AG09309 (cell line): ENCODE data around the gene ABCG1.

Experiments used
- DNase-seq: peaks from one replicate; pipeline ENCODE4 v3.0.0-alpha.2; 2010; ENCODE audit warnings: low read depth
- H3K4me3 ChIP-seq: 2 replicates; pipeline ENCODE4 v1.5.1; 2011; ENCODE audit warnings: mild to moderate bottlenecking, low read depth, low read length, moderate library complexity; ENCODE audit not compliant: control insufficient read depth
- TF ChIP-seq, protein P1 (sequence below): IDR thresholded peaks from 2 replicates; pipeline ENCODE4 v1.5.1; 2011; ENCODE audit warnings: mild to moderate bottlenecking, low read depth, low read length, inconsistent platforms; ENCODE audit not compliant: insufficient read depth, control insufficient read depth; ENCODE audit errors: missing control alignments

The ABCG1 gene

DNA sequence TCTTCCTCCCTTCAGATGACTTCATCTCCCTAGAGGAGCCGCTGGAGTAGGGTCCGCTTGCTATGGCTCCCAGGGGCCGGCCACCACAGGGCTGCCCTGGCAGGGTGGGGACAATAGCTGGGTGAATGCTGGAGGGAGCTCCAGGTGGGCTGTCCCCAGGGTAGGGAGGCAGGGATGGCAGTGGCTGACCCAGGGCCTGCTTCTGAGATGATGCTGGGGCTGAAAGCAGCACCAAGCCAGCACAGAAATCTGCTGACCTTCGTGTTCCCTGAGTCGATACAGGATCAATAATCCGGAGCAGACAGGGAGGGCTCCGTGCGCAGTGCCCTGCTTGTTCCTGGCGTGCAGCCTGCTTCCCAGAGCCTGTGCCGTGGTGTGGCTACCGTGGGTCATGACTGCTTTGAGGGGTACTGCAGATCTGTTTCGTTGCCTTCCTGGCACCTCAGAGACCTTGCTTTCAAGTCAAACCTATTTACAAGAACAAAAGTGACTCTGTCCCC lies 62.3 kb downstream of the ABCG1 start:
- TF ChIP-seq, protein P1, sequence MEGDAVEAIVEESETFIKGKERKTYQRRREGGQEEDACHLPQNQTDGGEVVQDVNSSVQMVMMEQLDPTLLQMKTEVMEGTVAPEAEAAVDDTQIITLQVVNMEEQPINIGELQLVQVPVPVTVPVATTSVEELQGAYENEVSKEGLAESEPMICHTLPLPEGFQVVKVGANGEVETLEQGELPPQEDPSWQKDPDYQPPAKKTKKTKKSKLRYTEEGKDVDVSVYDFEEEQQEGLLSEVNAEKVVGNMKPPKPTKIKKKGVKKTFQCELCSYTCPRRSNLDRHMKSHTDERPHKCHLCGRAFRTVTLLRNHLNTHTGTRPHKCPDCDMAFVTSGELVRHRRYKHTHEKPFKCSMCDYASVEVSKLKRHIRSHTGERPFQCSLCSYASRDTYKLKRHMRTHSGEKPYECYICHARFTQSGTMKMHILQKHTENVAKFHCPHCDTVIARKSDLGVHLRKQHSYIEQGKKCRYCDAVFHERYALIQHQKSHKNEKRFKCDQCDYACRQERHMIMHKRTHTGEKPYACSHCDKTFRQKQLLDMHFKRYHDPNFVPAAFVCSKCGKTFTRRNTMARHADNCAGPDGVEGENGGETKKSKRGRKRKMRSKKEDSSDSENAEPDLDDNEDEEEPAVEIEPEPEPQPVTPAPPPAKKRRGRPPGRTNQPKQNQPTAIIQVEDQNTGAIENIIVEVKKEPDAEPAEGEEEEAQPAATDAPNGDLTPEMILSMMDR: no peak
- no peak for DNase-seq
- no peak overlapping the region for H3K4me3 ChIP-seq

DNA sequence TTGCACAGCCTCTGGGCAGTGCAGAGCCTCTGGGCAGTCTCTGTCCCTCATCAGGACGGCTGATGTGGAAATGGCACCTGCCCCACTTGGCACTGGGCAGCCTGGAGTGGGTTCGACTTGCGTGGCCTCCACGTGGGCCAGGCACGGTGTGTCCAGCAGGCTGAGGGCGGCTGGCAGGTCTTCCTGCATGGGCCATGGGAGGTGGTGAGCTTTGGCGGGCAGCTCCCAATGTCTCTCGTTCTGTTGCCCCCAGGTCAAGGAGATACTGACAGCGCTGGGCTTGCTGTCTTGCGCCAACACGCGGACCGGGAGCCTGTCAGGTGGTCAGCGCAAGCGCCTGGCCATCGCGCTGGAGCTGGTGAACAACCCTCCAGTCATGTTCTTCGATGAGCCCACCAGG lies 63.1 kb downstream of the ABCG1 start:
- no peak overlapping the region for H3K4me3 ChIP-seq
- TF ChIP-seq, protein P1: no peak
- no peak for DNase-seq

DNA sequence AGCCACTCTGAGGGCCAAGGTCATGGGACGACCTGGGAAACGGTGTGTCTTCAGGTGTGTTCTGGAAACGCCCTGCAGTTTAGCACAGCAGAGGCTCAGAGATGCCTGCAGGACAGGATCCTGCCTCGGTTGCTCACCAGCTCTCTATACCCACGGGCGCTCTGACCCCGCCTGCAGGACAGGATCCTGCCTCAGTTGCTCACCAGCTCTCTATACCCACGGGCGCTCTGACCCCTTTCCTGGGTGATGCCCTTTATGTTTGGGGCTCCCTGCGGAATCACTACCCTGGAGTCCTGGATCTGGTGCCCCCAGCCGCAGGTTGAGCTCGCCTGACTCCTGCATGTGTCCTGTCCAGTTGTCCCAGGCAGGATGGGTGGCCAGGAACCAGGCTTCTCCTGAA lies 63.8 kb downstream of the ABCG1 start:
- H3K4me3 ChIP-seq: no peak overlapping the region
- TF ChIP-seq, protein P1: no peak

DNA sequence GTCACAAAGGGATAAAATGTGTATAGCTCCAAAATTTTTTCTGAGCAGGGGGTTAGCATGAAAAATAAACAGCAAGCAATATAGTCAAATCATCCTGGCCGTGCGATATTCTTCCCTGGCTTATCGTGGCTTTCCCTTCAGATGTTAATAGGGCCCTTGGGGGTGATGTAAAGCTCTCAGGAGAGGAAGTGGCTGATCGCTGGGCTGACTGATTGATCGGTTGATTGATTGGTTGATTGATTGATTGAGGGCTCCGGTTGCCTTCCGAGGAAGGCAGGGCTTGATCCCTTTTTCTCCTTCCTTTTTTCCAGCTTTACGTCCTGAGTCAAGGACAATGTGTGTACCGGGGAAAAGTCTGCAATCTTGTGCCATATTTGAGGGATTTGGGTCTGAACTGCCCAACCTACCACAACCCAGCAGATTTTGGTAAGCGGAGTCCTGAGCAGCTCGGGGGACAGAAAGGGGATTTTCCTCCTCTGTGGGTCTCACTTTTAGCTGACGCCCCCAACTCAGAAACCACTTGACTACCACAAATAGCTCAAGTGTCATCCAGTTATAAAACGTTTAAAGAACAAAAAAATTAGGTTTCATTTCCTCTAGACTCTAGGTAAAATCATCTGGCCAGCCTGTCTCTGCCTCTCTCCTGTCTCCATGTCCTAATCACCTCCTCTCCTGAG lies 66.8 kb downstream of the ABCG1 start:
- TF ChIP-seq, protein P1: no peak
- H3K4me3 ChIP-seq: no peak overlapping the region
- no peak for DNase-seq

More for the DNA sequence above, 63.8 kb downstream of the ABCG1 start:
- no peak for DNase-seq

DNA sequence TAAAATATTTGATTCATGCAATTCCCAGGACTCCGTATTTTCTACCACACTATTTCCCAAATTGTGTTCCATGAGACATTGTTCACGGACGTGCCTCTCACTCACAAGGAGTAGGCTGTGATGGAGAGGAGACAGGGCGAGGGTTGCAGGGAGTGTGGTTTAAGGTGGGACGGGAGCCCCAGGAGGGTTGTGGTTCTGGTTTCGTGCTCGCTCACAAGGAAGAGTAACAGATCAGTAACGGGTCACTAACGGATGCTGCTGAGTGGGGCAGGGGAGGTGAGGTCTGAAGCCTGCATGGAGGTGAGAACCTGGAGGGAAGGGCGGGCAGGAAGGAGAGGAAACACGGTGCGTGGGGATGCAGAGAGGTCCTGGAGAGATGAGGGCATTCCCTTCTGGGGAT lies 67.5 kb downstream of the ABCG1 start:
- TF ChIP-seq, protein P1: no peak
- no peak overlapping the region for H3K4me3 ChIP-seq
- DNase-seq: no peak

DNA sequence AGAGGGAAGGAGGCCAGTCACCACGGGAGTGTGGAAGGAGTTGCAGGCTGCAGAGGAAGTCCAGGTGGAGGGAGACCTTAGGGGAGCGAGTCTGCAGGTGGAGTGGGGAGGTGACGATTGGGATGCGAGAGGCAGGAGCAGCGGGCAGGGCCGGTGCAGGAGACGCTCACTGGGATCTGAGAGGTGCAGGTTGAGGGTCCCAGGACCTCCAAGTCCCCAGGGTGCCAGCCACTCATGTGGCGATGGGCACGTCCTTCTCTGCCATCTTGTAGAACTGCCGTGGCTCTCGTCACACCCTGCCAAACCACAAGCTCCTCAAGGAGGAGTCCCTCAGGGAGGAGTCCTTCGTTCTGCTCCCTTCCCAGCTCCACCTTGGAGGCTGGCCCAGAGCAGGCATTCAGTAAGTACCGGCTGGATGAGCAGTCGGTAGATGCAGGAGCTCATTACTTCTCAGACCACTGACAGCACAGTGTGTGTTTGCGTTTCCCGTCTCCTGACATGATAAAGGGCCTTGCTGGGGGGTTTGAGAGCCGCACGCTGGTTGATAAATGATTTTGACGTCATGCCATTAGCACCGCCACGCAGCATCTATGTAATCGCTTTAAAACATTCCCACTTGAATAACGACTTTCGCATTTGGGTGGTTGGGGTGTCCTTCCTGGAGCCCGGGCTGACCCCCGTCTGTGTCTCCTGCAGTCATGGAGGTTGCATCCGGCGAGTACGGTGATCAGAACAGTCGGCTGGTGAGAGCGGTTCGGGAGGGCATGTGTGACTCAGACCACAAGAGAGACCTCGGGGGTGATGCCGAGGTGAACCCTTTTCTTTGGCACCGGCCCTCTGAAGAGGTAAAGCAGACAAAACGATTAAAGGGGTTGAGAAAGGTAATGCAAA lies 68.5 kb downstream of the ABCG1 start:
- DNase-seq: no peak
- H3K4me3 ChIP-seq: no peak overlapping the region
- TF ChIP-seq, protein P1: no peak
